Measurements from ENCODE around the gene IGF2. TPM values are rescaled to one million over a fixed set of nuclear protein-coding genes. Genes with fewer than 3 reads are reported as not detected.

Gene IGF2
- total and polyA plus RNA-seq, 9 donors = 21.7 to 412 (median 135) TPM

- intact Hi-C loops (cut with DNase I) = no loop called here
- 89 to 93% (median 91%) methylated on average over 18 of the region's 18 CpGs for WGBS, 3 donors
These were observed 47.3 kb downstream of the IGF2 start for GRCh38 chr11:2091786-2092463.

GRCh38 chr11:2091112-2091746, 48.0 kb downstream of the IGF2 start:
- no peak for DNase-seq
- 86 to 92% (median 90%) methylated on average over 8 of the region's 8 CpGs for WGBS, 3 donors
- H3K27me3 ChIP-seq = no peaks in the 10 kb centered on the region
- no peaks in the 10 kb centered on the region for H3K36me3 ChIP-seq
- H3K4me3 ChIP-seq = no peak overlapping the region
- peaks cover 4% of the 10 kb centered on the region for H3K4me1 ChIP-seq (ENCODE audit: insufficient read depth)
- no peaks in the 10 kb centered on the region for H3K9me3 ChIP-seq
- no peak overlapping the region for H3K27ac ChIP-seq
- TF ChIP-seq EP300 (IDR thresholded peaks at IDR 0.05) (no peak), CTCF (IDR thresholded peaks at IDR 0.05) (no peak), POLR2A (IDR thresholded peaks at IDR 0.05) (no peak)
- intact Hi-C loops (cut with DNase I) = no loop called here

More at GRCh38 chr11:2091786-2092463, 47.3 kb downstream of the IGF2 start:
- no peaks in the 10 kb centered on the region for H3K36me3 ChIP-seq
- H3K4me3 ChIP-seq = no peak overlapping the region
- H3K27me3 ChIP-seq = no peaks in the 10 kb centered on the region
- H3K4me1 ChIP-seq (ENCODE audit: insufficient read depth) = peaks cover 11% of the 10 kb centered on the region
- H3K27ac ChIP-seq = no peak overlapping the region
- DNase-seq = no peak
- H3K9me3 ChIP-seq = no peaks in the 10 kb centered on the region
- TF ChIP-seq CTCF (IDR thresholded peaks at IDR 0.05) (no peak), EP300 (IDR thresholded peaks at IDR 0.05) (no peak), POLR2A (IDR thresholded peaks at IDR 0.05) (no peak)

- Histone ChIP-seq H3K27me3 (no peaks in the 10 kb centered on the region), H3K4me1 (ENCODE audit: insufficient read depth) (peaks cover 2% of the 10 kb centered on the region), H3K36me3 (no peaks in the 10 kb centered on the region), H3K27ac (no peak overlapping the region), H3K9me3 (no peaks in the 10 kb centered on the region), H3K4me3 (no peak overlapping the region)
- WGBS, 3 donors = 87 to 92% (median 90%) methylated on average over 17 to 20 of the region's 20 CpGs
- DNase-seq = peak in 1 of 5 donors; percentile 27
- TF ChIP-seq EP300 (IDR thresholded peaks at IDR 0.05) = no peak
- no peak for TF ChIP-seq POLR2A (IDR thresholded peaks at IDR 0.05)
- no peak for TF ChIP-seq CTCF (IDR thresholded peaks at IDR 0.05)
- intact Hi-C loops (cut with DNase I) = no loop called here
These were observed 48.7 kb downstream of the IGF2 start for GRCh38 chr11:2090172-2091111.

- H3K9me3 ChIP-seq = no peaks in the 10 kb centered on the region
- H3K36me3 ChIP-seq = no peaks in the 10 kb centered on the region
- peaks cover 2% of the 10 kb centered on the region for H3K4me1 ChIP-seq (ENCODE audit: insufficient read depth)
- H3K27me3 ChIP-seq = no peaks in the 10 kb centered on the region
- no peak for TF ChIP-seq POLR2A (IDR thresholded peaks at IDR 0.05)
- H3K4me3 ChIP-seq = no peak overlapping the region
- intact Hi-C loops (cut with DNase I) = no loop called here
- WGBS, 3 donors = 70 to 79% (median 71%) methylated on average over 8 to 9 of the region's 9 CpGs
- no peak overlapping the region for H3K27ac ChIP-seq
- no peak for DNase-seq
These were observed 49.5 kb downstream of the IGF2 start for GRCh38 chr11:2089536-2090165.
